Testis (tissue), 3 donors: ENCODE measurements around the gene KCNK10. TPM values are rescaled to one million over a fixed set of nuclear protein-coding genes. Genes with fewer than 3 reads are reported as not detected.
A peak's percentile ranks its signal among the peaks of the same experiment; 100 is the strongest.

Experiments used
- DNase-seq: peaks from one replicate; pipeline ENCODE4 v3.0.0-alpha.2; 2019
- H3K27ac ChIP-seq, 2 donors: fragments of 200-600 bp; sonication (generic); one replicate each; pipeline ENCODE4 v1.5.1; 2019
- H3K27me3 ChIP-seq: fragments of 200-600 bp; sonication (generic); one replicate; pipeline ENCODE4 v1.5.1; 2019
- H3K36me3 ChIP-seq: fragments of 200-600 bp; sonication (generic); one replicate; pipeline ENCODE4 v1.5.1; 2017; ENCODE audit warnings: low read depth; ENCODE audit errors: missing control alignments
- H3K4me1 ChIP-seq: fragments of 200-600 bp; sonication (generic); one replicate; pipeline ENCODE4 v1.5.1; 2019
- H3K4me3 ChIP-seq, 2 donors: fragments of 200-600 bp; sonication (generic); one replicate each; pipeline ENCODE4 v1.5.1; 2017 to 2019
- H3K9me3 ChIP-seq: fragments of 200-600 bp; sonication (generic); one replicate; pipeline ENCODE4 v1.5.1; 2017
- CTCF ChIP-seq, 3 experiments: fragments of 450-650 bp in 2 of 3; fragments of 200-600 bp in 1 of 3; sonication (generic) in 1 of 3; IDR thresholded peaks; one replicate each; pipeline ENCODE4 v1.5.1; 2016 to 2019; ENCODE audit warnings: antibody characterized with exemption in 3 of 3, mild to moderate bottlenecking in 2 of 3, moderate library complexity in 1 of 3
- POLR2A ChIP-seq: fragments of 450-650 bp; IDR thresholded peaks from one replicate; pipeline ENCODE4 v1.6.1; 2017; ENCODE audit warnings: antibody characterized with exemption, mild to moderate bottlenecking, moderate library complexity
- WGBS, 2 donors: methylation state at CpG; one replicate each; pipeline ENCODE4 v1.1.5; 2018; 5-methylcytosine and 5-hydroxymethylcytosine counted together
- intact Hi-C: fragments of 100-400 bp; cut with DNase I; formaldehyde crosslinking; loops from one replicate; pipeline ENCODE4 v1.15.1; 2023; ENCODE audit warnings: low total_unique reads
- polyA plus RNA-seq: library from polyadenylated mRNA; stranded (reverse); fragments of 350-450 nt; fragmentation: Illumina TruSeq; extraction: RNeasy Lipid Tissue Mini Kit (QIAGEN cat#74804); gene quantifications from one replicate; pipeline ENCODE4 v1.2.3, GENCODE V29; 2014; ENCODE audit warnings: low read depth, low replicate concordance; ENCODE audit not compliant: insufficient read depth
- total RNA-seq, 2 donors: library from RNA; depleted of rRNA; stranded (reverse); fragments of >200 nt; gene quantifications; one replicate each; pipeline ENCODE4 v1.2.3, GENCODE V29; 2016

KCNK10 gene
- total and polyA plus RNA-seq, 3 donors from 2014 or later = 0.55 to 4.2 (median 1.6) TPM

GRCh38 chr14:88208858-88209257 lies 114.2 kb downstream of the KCNK10 start:
- Histone ChIP-seq H3K27me3 (no peaks in the 10 kb centered on the region), H3K4me3 (no peak overlapping the region), H3K36me3 (no peaks in the 10 kb centered on the region), H3K4me1 (peaks cover 4% of the 10 kb centered on the region), H3K27ac (no peak overlapping the region), H3K9me3 (no peaks in the 10 kb centered on the region)
- 69 to 88% methylated on average over 5 of the region's 5 CpGs for WGBS, 2 donors
- no peak for DNase-seq
- intact Hi-C loops = no loop called here
- TF ChIP-seq POLR2A (no peak), CTCF (IDR thresholded peaks at IDR 0.05) (no peak)

DNA sequence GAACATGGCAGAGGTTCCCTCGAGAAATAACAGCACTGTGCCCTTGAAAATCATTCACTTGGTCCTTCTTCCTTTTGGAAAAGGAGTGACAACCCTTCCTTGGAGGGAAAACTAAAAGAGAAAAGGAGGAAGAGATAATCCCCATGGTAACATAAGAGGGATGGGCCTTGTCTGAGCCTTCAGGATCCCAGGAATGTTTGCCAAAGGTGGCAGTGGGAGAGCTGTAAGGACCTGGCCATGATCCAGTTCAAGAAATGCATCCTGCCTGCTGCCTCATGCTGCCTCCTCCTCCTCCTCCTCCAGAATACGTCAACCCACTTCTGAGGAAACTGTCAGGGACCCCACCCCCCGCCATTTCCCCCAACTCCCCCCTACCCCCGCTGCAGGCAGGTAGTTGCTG lies 118.8 kb downstream of the KCNK10 start:
- Histone ChIP-seq H3K4me3 (no peak overlapping the region), H3K4me1 (peaks cover 8% of the 10 kb centered on the region), H3K36me3 (no peaks in the 10 kb centered on the region), H3K9me3 (no peaks in the 10 kb centered on the region), H3K27me3 (no peaks in the 10 kb centered on the region), H3K27ac (peak overlapping the region in 1 of 2 donors; percentile 11)
- intact Hi-C loops = no loop called here
- no peak for DNase-seq
- 52 to 71% methylated on average over 4 of the region's 4 CpGs for WGBS, 2 donors
- TF ChIP-seq CTCF (IDR thresholded peaks at IDR 0.05) (no peak), POLR2A (no peak)

DNA sequence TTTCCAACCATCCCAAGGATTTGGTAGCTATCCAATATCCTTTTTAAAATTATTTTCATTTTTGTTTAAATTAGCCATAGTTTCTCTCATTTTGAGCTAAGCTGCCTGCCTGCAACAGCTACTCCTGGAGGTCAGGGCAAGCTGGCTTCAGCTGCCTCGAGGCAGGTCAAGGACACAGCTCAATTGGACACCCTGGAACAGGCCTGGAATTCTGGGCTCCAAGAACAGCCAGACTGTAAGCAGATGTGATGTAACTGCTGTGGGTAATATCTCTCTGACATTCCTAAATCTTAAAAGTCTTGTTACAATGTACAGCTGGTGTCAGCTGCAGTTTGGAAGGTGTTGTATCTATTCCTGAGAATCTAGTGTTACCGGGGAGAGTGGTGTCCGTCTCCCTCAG lies 119.8 kb downstream of the KCNK10 start:
- Histone ChIP-seq H3K27ac (peak overlapping the region in 1 of 2 donors; percentile 11), H3K9me3 (no peaks in the 10 kb centered on the region), H3K36me3 (no peaks in the 10 kb centered on the region), H3K4me3 (no peak overlapping the region), H3K27me3 (no peaks in the 10 kb centered on the region), H3K4me1 (peaks cover 8% of the 10 kb centered on the region)
- DNase-seq = peak; percentile 72
- intact Hi-C loops = no loop called here
- 23 to 43% methylated on average over 3 of the region's 3 CpGs for WGBS, 2 donors
- TF ChIP-seq POLR2A = no peak
- no peak for TF ChIP-seq CTCF (IDR thresholded peaks at IDR 0.05)

DNA sequence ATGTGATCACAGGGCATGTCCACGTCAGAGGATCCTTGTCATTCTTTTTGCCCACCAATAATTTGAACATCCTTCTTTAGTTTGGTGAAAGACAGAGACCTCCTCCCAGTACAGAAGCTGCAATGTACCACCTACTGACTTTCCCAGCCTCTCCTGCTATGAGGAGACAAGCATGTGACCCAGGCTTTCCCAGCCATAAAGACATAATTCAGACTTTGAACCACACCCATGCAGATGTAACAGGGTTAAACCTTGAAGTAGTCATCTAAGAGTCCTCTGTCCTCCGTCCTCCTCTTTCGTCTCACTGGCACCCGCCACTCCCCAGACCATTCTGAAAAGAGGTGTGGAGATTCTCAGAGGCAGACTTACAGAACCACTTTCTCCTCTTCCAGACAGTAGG lies 120.8 kb downstream of the KCNK10 start:
- H3K27ac ChIP-seq = no peak overlapping the region
- no peaks in the 10 kb centered on the region for H3K27me3 ChIP-seq
- TF ChIP-seq POLR2A (no peak), CTCF (IDR thresholded peaks at IDR 0.05) (no peak)
- H3K4me1 ChIP-seq = peaks cover 8% of the 10 kb centered on the region
- WGBS, 2 donors = 69 to 84% methylated on average over 4 of the region's 4 CpGs
- no peak for DNase-seq
- H3K4me3 ChIP-seq = no peak overlapping the region
- intact Hi-C loops = no loop called here
- H3K36me3 ChIP-seq = no peaks in the 10 kb centered on the region
- H3K9me3 ChIP-seq = no peaks in the 10 kb centered on the region

DNA sequence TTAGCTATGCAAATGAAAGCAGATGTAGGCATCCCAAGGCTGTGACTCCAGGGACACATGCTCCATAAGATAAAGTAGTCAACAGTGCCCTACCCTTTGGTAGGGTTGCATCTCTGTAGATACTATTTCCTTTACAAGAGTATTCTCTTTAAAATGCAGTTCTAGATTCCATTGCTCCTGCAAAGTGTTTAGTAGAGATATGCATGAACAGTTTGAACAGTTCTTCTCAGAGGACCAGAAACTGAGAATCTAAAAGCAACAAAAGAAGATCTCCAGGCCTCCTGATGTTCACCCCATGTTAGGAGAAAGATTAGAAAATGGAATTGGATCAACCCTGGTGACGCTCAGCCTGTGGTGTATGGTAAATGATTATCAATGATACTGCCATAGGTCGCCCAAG lies 121.2 kb downstream of the KCNK10 start:
- no peaks in the 10 kb centered on the region for H3K9me3 ChIP-seq
- H3K4me1 ChIP-seq = peaks cover 8% of the 10 kb centered on the region
- 92% methylated on average over 2 of the region's 2 CpGs for WGBS, 2 donors
- TF ChIP-seq CTCF (IDR thresholded peaks at IDR 0.05) (no peak), POLR2A (no peak)
- no peak for DNase-seq
- no peaks in the 10 kb centered on the region for H3K36me3 ChIP-seq
- no peak overlapping the region for H3K4me3 ChIP-seq
- no peak overlapping the region for H3K27ac ChIP-seq
- H3K27me3 ChIP-seq = no peaks in the 10 kb centered on the region
- intact Hi-C loops = no loop called here
